HCT116 (cell line): Measurements from ENCODE around the gene GLI3. TPM values are rescaled to one million over a fixed set of nuclear protein-coding genes. Genes with fewer than 3 reads are reported as not detected.

Experiments
- ATAC-seq: fragments of 200-7000 bp; cut with Tn5 transposase; 2 replicates; pipeline ENCODE4 v1.9.1; 2020; ENCODE audit warnings: mild to moderate bottlenecking, moderate library complexity
- BruUV-seq: library from RNA; stranded (reverse); fragments of 400-500 nt; replicated peaks from 2 replicates; lab custom pipeline; 2021; lab: Mats Ljungman, UMichigan
- CTCF ChIA-PET: fragments of 300-600 bp; sonication (Branson Sonifier 250); formaldehyde crosslinking; loops from one replicate; lab custom pipeline; 2021; ENCODE audit warnings: antibody characterized with exemption; lab: Charles Lee
- POLR2A ChIA-PET: fragments of 300-600, 350-600 bp; sonication (Branson Sonifier 250); formaldehyde crosslinking; loops from one replicate; lab custom pipeline; 2021; ENCODE audit warnings: antibody characterized with exemption; lab: Charles Lee
- RAD21 ChIA-PET, 2 experiments: fragments of 300-600 bp; sonication (Branson Sonifier 250); formaldehyde crosslinking; loops; one replicate each; lab custom pipeline; 2023; ENCODE audit warnings: low total read pairs in 2 of 2; ENCODE audit not compliant: uncharacterized antibody in 2 of 2, unreplicated experiment in 2 of 2, low non-redundant PET in 1 of 2; lab: Charles Lee
- DNase-seq: peaks from one replicate; pipeline ENCODE4 v3.0.0-alpha.2; 2010; ENCODE audit warnings: low read depth, low spot score
- H2AFZ ChIP-seq: fragments of 200-600 bp; shearing (Covaris generic), sonication (generic); 2 replicates; pipeline ENCODE4 v1.6.1; 2017; ENCODE audit warnings: low read depth, mixed run types, mixed read lengths, antibody characterized with exemption, low read length; ENCODE audit not compliant: poor library complexity, severe bottlenecking
- H3K27ac ChIP-seq: 2 replicates; pipeline ENCODE4 v1.5.1; 2012; ENCODE audit warnings: low read depth, low read length
- H3K27me3 ChIP-seq: fragments of 200-600 bp; sonication (generic); 2 replicates; pipeline ENCODE4 v1.6.1; 2016; ENCODE audit warnings: mixed run types, low read length, mixed read lengths; ENCODE audit not compliant: insufficient read depth
- H3K36me3 ChIP-seq, 2 experiments: fragments of 200-500 bp in 1 of 2; fragments of 200-600 bp in 1 of 2; sonication (Bioruptor generic) in 1 of 2; sonication (generic) in 1 of 2; 2 replicates each; pipeline versions ENCODE4 v1.5.1 to v1.6.1; 2014 to 2016; ENCODE audit warnings: low read length in 2 of 2, inconsistent platforms in 1 of 2, mixed read lengths in 1 of 2, mixed run types in 1 of 2; ENCODE audit not compliant: insufficient read depth in 2 of 2, control insufficient read depth in 1 of 2
- H3K4me1 ChIP-seq, 2 experiments: fragments of 200-600 bp in 1 of 2; sonication (generic) in 1 of 2; 2 replicates each; pipeline versions ENCODE4 v1.5.1 to v1.6.1; 2012 to 2017; ENCODE audit warnings: low read length in 2 of 2, inconsistent platforms in 1 of 2, mild to moderate bottlenecking in 1 of 2, mixed read lengths in 1 of 2, mixed run types in 1 of 2, moderate library complexity in 1 of 2; ENCODE audit not compliant: insufficient read depth in 2 of 2, control insufficient read depth in 1 of 2
- H3K4me2 ChIP-seq: fragments of 200-600 bp; sonication (generic); 2 replicates; pipeline ENCODE4 v1.6.1; 2017; ENCODE audit warnings: mixed run types, low read length, mixed read lengths
- H3K4me3 ChIP-seq, 2 experiments: fragments of 200-600 bp in 1 of 2; sonication (generic) in 1 of 2; replicated peaks in 1 of 2; 2 replicates each; pipeline ENCODE4 v1.5.1; 2011 to 2016; ENCODE audit warnings: low read length in 2 of 2, control low read depth in 1 of 2, low read depth in 1 of 2, mild to moderate bottlenecking in 1 of 2, mixed read lengths in 1 of 2, mixed run types in 1 of 2
- H3K79me2 ChIP-seq: fragments of 200-600 bp; sonication (generic); 2 replicates; pipeline ENCODE4 v1.6.1; 2017; ENCODE audit warnings: mild to moderate bottlenecking, mixed run types, low read length, moderate library complexity, mixed read lengths; ENCODE audit not compliant: insufficient read depth
- H3K9ac ChIP-seq: fragments of 200-600 bp; sonication (generic); 2 replicates; pipeline ENCODE4 v1.6.1; 2016; ENCODE audit warnings: low read length, mixed read lengths
- H3K9me2 ChIP-seq: fragments of 200-600 bp; sonication (generic), shearing (Covaris generic); 2 replicates; pipeline ENCODE4 v1.6.1; 2017; ENCODE audit warnings: mixed run types, mild to moderate bottlenecking, moderate library complexity; ENCODE audit not compliant: insufficient read depth
- H3K9me3 ChIP-seq, 2 experiments: fragments of 200-500 bp in 1 of 2; fragments of 200-600 bp in 1 of 2; sonication (Bioruptor generic) in 1 of 2; sonication (generic) in 1 of 2; 2 replicates each; pipeline ENCODE4 v1.6.1; 2014 to 2017; ENCODE audit warnings: low read length in 2 of 2, mixed read lengths in 2 of 2, inconsistent platforms in 1 of 2, low read depth in 1 of 2, mild to moderate bottlenecking in 1 of 2, mixed run types in 1 of 2, moderate library complexity in 1 of 2; ENCODE audit not compliant: control insufficient read depth in 1 of 2, insufficient read depth in 1 of 2
- H4K20me1 ChIP-seq: fragments of 200-600 bp; sonication (generic), shearing (Covaris generic); 2 replicates; pipeline ENCODE4 v1.6.1; 2017; ENCODE audit warnings: mixed run types, mild to moderate bottlenecking, moderate library complexity; ENCODE audit not compliant: insufficient read depth
- CEBPB ChIP-seq: IDR thresholded peaks from 2 replicates; pipeline ENCODE4 v1.6.1; 2012; ENCODE audit warnings: low read depth
- ELF1 ChIP-seq: IDR thresholded peaks from 2 replicates; pipeline ENCODE4 v1.6.1; 2012; ENCODE audit warnings: low read depth, borderline replicate concordance
- EZH2 ChIP-seq: fragments of 200-600 bp; sonication (generic); IDR thresholded peaks from 2 replicates; pipeline ENCODE4 v1.6.1; 2017; ENCODE audit warnings: antibody characterized with exemption, mixed run types
- EZH2phosphoT487 ChIP-seq: fragments of 200-600 bp; IDR thresholded peaks from 2 replicates; pipeline ENCODE4 v1.6.1; 2018; ENCODE audit warnings: antibody characterized with exemption, borderline replicate concordance
- JUND ChIP-seq: IDR thresholded peaks from 2 replicates; pipeline ENCODE4 v1.6.1; 2012
- POLR2A ChIP-seq: IDR thresholded peaks from 2 replicates; pipeline ENCODE4 v1.7.0; 2011; ENCODE audit warnings: borderline replicate concordance; ENCODE audit not compliant: insufficient read depth, insufficient read length; ENCODE audit errors: extremely low read depth
- RAD21 ChIP-seq: IDR thresholded peaks from 2 replicates; pipeline ENCODE4 v1.6.1; 2012; ENCODE audit warnings: low read depth, mild to moderate bottlenecking
- SIN3A ChIP-seq: IDR thresholded peaks from 2 replicates; pipeline ENCODE4 v1.6.1; 2012; ENCODE audit warnings: low read depth
- SP1 ChIP-seq: IDR thresholded peaks from 2 replicates; pipeline ENCODE4 v1.6.1; 2012; ENCODE audit warnings: low read depth
- YY1 ChIP-seq: IDR thresholded peaks from 2 replicates; pipeline ENCODE4 v1.6.1; 2011; ENCODE audit warnings: low read length, low read depth, moderate library complexity, mild to moderate bottlenecking; ENCODE audit not compliant: insufficient replicate concordance; ENCODE audit errors: extremely low read depth
- ZFX ChIP-seq: fragments of 450-650 bp; IDR thresholded peaks from 2 replicates; pipeline ENCODE4 v1.6.1; 2017
- ZNF274 ChIP-seq: fragments of 200-500 bp; sonication (Bioruptor generic); IDR thresholded peaks from 2 replicates; pipeline ENCODE4 v1.6.1; 2014; ENCODE audit warnings: mild to moderate bottlenecking, low read depth, low read length, inconsistent platforms
- intact Hi-C: fragments of 100-400 bp; cut with micrococcal nuclease; formaldehyde crosslinking; loops from 2 replicates; pipeline ENCODE4 v1.10.0; 2022
- total RNA-seq: library from RNA; stranded (reverse); gene quantifications from one replicate; pipeline ENCODE4 v1.2.1, GENCODE V29; 2021; ENCODE audit not compliant: unreplicated experiment

GLI3 gene
- total RNA-seq, 1 experiment from 2014 or later, result 0.07 TPM

GRCh38 chr7:42219447-42219846 lies 17.6 kb downstream of the GLI3 start (continued):
- TF ChIP-seq JUND, result no peak
- no peak for TF ChIP-seq SP1
- no peak for TF ChIP-seq RAD21
- TF ChIP-seq SIN3A, result no peak
- TF ChIP-seq, all 23 proteins: peak for 0

DNA sequence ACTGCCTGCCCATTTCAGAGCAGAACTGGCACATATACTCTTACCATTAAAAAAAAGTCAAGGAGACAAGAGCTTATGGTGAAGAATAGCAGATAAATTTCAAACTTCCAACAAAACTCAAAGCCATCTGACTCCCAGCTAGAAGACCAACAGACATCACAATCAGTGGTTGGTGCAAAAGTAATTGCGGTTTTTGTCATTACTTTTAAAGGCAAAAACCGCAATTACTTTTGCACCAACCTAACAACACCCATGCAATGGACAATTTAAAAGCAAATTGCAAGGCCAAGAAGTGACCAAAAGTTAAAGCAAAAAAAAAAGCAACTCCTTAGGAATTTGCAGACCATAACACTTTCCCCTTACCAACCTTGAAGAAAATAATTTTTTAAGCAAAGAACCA lies 18.8 kb downstream of the GLI3 start:
- TF ChIP-seq EZH2phosphoT487 (no peak), YY1 (no peak), ZFX (no peak), EZH2 (no peak), SP1 (no peak), JUND (no peak), ZNF274 (no peak), ELF1 (no peak), RAD21 (no peak), CEBPB (no peak), POLR2A (no peak)
- H2AFZ ChIP-seq, result no peak overlapping the region
- no peaks in the 10 kb centered on the region for H4K20me1 ChIP-seq
- no peaks in the 10 kb centered on the region for H3K9me3 ChIP-seq
- no peaks in the 10 kb centered on the region for H3K9me2 ChIP-seq
- ATAC-seq, result no peak
- no peak overlapping the region for H3K9ac ChIP-seq
- CTCF ChIA-PET, result no interaction called here
- no peak overlapping the region for H3K4me2 ChIP-seq
- H3K4me3 ChIP-seq, result no peak overlapping the region
- no peaks in the 10 kb centered on the region for H3K36me3 ChIP-seq
- POLR2A ChIA-PET, result no interaction called here
- intact Hi-C loops, result no loop called here
- no peak for DNase-seq
- BruUV-seq, result no TSS peak
- no peaks in the 10 kb centered on the region for H3K79me2 ChIP-seq
- no peaks in the 10 kb centered on the region for H3K4me1 ChIP-seq
- H3K27me3 ChIP-seq, result no peaks in the 10 kb centered on the region
- no peak overlapping the region for H3K27ac ChIP-seq
- RAD21 ChIA-PET, result no interaction called here

DNA sequence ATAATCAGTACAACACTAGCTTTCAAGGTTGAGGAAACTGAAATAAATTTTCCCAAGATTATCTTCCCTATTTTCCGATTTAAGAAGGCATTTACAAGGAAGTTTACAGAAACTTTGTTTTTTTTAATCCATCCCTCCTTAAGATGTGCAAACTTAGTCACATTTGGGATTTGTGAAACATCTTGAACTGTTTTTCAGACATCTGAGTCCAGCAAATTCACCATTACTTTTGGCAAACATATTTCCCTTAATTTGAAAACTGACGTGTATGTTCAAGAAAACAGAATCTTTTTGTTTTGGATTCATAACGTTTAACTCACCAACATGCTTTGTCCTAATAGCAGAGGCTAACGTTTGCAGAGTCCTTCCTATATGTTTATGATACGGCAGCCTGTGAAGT lies 19.5 kb downstream of the GLI3 start:
- Histone ChIP-seq H4K20me1 (no peaks in the 10 kb centered on the region), H3K79me2 (no peaks in the 10 kb centered on the region), H2AFZ (no peak overlapping the region), H3K9me2 (no peaks in the 10 kb centered on the region), H3K27me3 (no peaks in the 10 kb centered on the region), H3K4me3 (no peak overlapping the region), H3K4me1 (no peaks in the 10 kb centered on the region), H3K36me3 (no peaks in the 10 kb centered on the region), H3K9ac (no peak overlapping the region), H3K27ac (no peak overlapping the region), H3K9me3 (no peaks in the 10 kb centered on the region), H3K4me2 (no peak overlapping the region)
- CTCF ChIA-PET, result no interaction called here
- RAD21 ChIA-PET, result no interaction called here
- POLR2A ChIA-PET, result no interaction called here
- ATAC-seq (no peak), DNase-seq (no peak)
- no peak for TF ChIP-seq YY1
- no peak for TF ChIP-seq ZNF274
- no peak for TF ChIP-seq EZH2phosphoT487
- TF ChIP-seq ZFX, result no peak
- BruUV-seq, result no TSS peak
- intact Hi-C loops, result no loop called here
